HepG2 (cell line): Measurements from ENCODE around the gene MESD. TPM values are rescaled to one million over a fixed set of nuclear protein-coding genes. Genes with fewer than 3 reads are reported as not detected.

Experiments used
- ATAC-seq: fragments of 200-7000 bp; cut with Tn5 transposase; 3 replicates; pipeline ENCODE4 v1.9.1; 2020; ENCODE audit warnings: mild to moderate bottlenecking, moderate library complexity
- BruUV-seq: library from RNA; stranded (reverse); fragments of 400-500 nt; replicated peaks from 2 replicates; lab custom pipeline; 2021; lab: Mats Ljungman, UMichigan
- CTCF ChIA-PET: fragments of 300-600 bp; formaldehyde crosslinking; extraction: SDS; loops from one replicate; lab custom pipeline; 2021; ENCODE audit warnings: low total read pairs, inconsistent platforms, low intra/inter-chr PET ratio; lab: Yijun Ruan, JAX
- POLR2A ChIA-PET: fragments of 350-600 bp; sonication (Branson Sonifier 250); formaldehyde crosslinking; loops from one replicate; lab custom pipeline; 2020; ENCODE audit warnings: antibody characterized with exemption, inconsistent platforms; lab: Yijun Ruan, JAX
- DNase-seq: peaks from one replicate; pipeline ENCODE4 v3.0.0-alpha.2; 2015; ENCODE audit warnings: low spot score
- FAIRE-seq: peaks from 3 replicates; lab custom pipeline; 2011; peaks lifted over from hg19 to GRCh38; lab: Jason Lieb, UNC
- H2AFZ ChIP-seq: one replicate; pipeline ENCODE4 v1.6.1; 2011; ENCODE audit warnings: low read length, inconsistent platforms
- H3K27ac ChIP-seq: fragments of 300-600 bp; 3 replicates; pipeline ENCODE4 v1.8.0; 2011; ENCODE audit warnings: mixed run types, mild to moderate bottlenecking, mixed read lengths, low read length, inconsistent platforms; ENCODE audit not compliant: insufficient read depth; ENCODE audit errors: extremely low read length
- H3K27me3 ChIP-seq, 2 experiments: fragments of 200-600 bp in 1 of 2; 2 replicates in 1 of 2; 3 replicates in 1 of 2; pipeline versions ENCODE4 v1.6.0 to v1.8.0; 2011; ENCODE audit warnings: low read length in 2 of 2, mild to moderate bottlenecking in 2 of 2, moderate library complexity in 2 of 2, inconsistent platforms in 1 of 2; ENCODE audit not compliant: insufficient read depth in 2 of 2, control insufficient read depth in 1 of 2
- H3K36me3 ChIP-seq, 2 experiments: fragments of 200-600 bp in 1 of 2; replicated peaks in 1 of 2; 2 replicates in 1 of 2; 3 replicates in 1 of 2; pipeline versions ENCODE4 v1.5.1 to v1.8.0; 2011; ENCODE audit warnings: low read length in 2 of 2, inconsistent platforms in 1 of 2; ENCODE audit not compliant: insufficient read depth in 2 of 2, control insufficient read depth in 1 of 2
- H3K4me1 ChIP-seq: 2 replicates; pipeline ENCODE4 v1.5.1; 2012; ENCODE audit warnings: low read length, inconsistent platforms; ENCODE audit not compliant: insufficient read depth
- H3K4me2 ChIP-seq: 2 replicates; pipeline ENCODE4 v1.6.0; 2011; ENCODE audit warnings: low read depth, low read length, inconsistent platforms
- H3K4me3 ChIP-seq, 3 experiments: fragments of 200-600 bp in 1 of 3; sonication (generic), shearing (Covaris generic) in 1 of 3; replicated peaks in 1 of 3; 2 replicates each; pipeline ENCODE4 v1.5.1; 2011 to 2016; ENCODE audit warnings: low read length in 3 of 3, inconsistent platforms in 2 of 3, low read depth in 2 of 3, mild to moderate bottlenecking in 2 of 3, control low read depth in 1 of 3, mixed read lengths in 1 of 3; ENCODE audit not compliant: insufficient read depth in 1 of 3
- H3K79me2 ChIP-seq: one replicate; pipeline ENCODE4 v1.6.1; 2011; ENCODE audit warnings: low read length, inconsistent platforms; ENCODE audit not compliant: insufficient read depth
- H3K9ac ChIP-seq: 2 replicates; pipeline ENCODE4 v1.6.0; 2011; ENCODE audit warnings: mild to moderate bottlenecking, low read depth, low read length, inconsistent platforms; ENCODE audit not compliant: insufficient read depth
- H3K9me3 ChIP-seq: 2 replicates; pipeline ENCODE4 v1.5.1; 2012; ENCODE audit warnings: mild to moderate bottlenecking, low read length
- H4K20me1 ChIP-seq: 2 replicates; pipeline ENCODE4 v1.6.0; 2011; ENCODE audit warnings: inconsistent platforms, mild to moderate bottlenecking, low read length, moderate library complexity; ENCODE audit not compliant: insufficient read depth
- AFF4 ChIP-seq: sonication (generic); formaldehyde crosslinking; IDR thresholded peaks from 2 replicates; pipeline ENCODE4 v1.4.0; 2020; ENCODE audit warnings: missing genetic modification reagents
- BRD4 ChIP-seq: sonication (generic); formaldehyde crosslinking; IDR thresholded peaks from 2 replicates; pipeline ENCODE4 v1.4.0; 2020; ENCODE audit warnings: missing genetic modification reagents
- HBP1 ChIP-seq: IDR thresholded peaks from 2 replicates; pipeline ENCODE4 v1.6.1; 2016; ENCODE audit warnings: low read depth, control low read depth
- IRF2 ChIP-seq: IDR thresholded peaks from 2 replicates; pipeline ENCODE4 v1.6.1; 2018; ENCODE audit warnings: missing genetic modification reagents, missing compliant biosample characterization
- PRMT3 ChIP-seq: sonication (generic); formaldehyde crosslinking; IDR thresholded peaks from 2 replicates; pipeline ENCODE4 v1.8.1; 2022; ENCODE audit warnings: low read depth, mild to moderate bottlenecking, moderate library complexity, missing genetic modification reagents, borderline replicate concordance
- PTBP1 ChIP-seq: fragments of 200-400 bp; formaldehyde crosslinking; IDR thresholded peaks from 2 replicates; pipeline ENCODE4 v1.6.1; 2018; ENCODE audit warnings: low read length, low read depth; ENCODE audit not compliant: poor library complexity, severe bottlenecking
- SOX5 ChIP-seq: IDR thresholded peaks from 2 replicates; pipeline ENCODE4 v1.6.1; 2016; ENCODE audit warnings: borderline replicate concordance
- SRY ChIP-seq: sonication (generic); formaldehyde crosslinking; IDR thresholded peaks from 2 replicates; pipeline ENCODE4 v1.8.0; 2022; ENCODE audit warnings: mild to moderate bottlenecking, missing genetic modification reagents
- SYNCRIP ChIP-seq: fragments of 200-400 bp; formaldehyde crosslinking; IDR thresholded peaks from 2 replicates; pipeline ENCODE4 v1.6.1; 2018; ENCODE audit warnings: mild to moderate bottlenecking, low read depth, low read length; ENCODE audit not compliant: insufficient read depth
- ZBTB42 ChIP-seq: sonication (generic); formaldehyde crosslinking; IDR thresholded peaks from 2 replicates; pipeline ENCODE4 v1.5.0; 2020; ENCODE audit warnings: mild to moderate bottlenecking, missing genetic modification reagents
- ZNF12 ChIP-seq: sonication (generic); formaldehyde crosslinking; IDR thresholded peaks from 2 replicates; pipeline ENCODE4 v1.5.0; 2020; ENCODE audit warnings: missing genetic modification reagents
- ZNF7 ChIP-seq: IDR thresholded peaks from 2 replicates; pipeline ENCODE4 v1.6.1; 2016; ENCODE audit warnings: missing biosample characterization, missing genetic modification reagents
- ZNF713 ChIP-seq: sonication (generic); formaldehyde crosslinking; IDR thresholded peaks from 2 replicates; pipeline ENCODE4 v1.4.0; 2020; ENCODE audit warnings: mild to moderate bottlenecking, missing genetic modification reagents
- WGBS: methylation state at CpG from one replicate; pipeline ENCODE4 v1.1.6; 2017; ENCODE audit warnings: low lambda C conversion rate; 5-methylcytosine and 5-hydroxymethylcytosine counted together
- in situ Hi-C: cut with HindIII; loops from 2 replicates; pipeline ENCODE4 v1.10.0; 2017; ENCODE audit warnings: low pct_unique_long_range_greater_than_20kb; ENCODE audit not compliant: extremely low pct_ligation_motif_present
- intact Hi-C: fragments of 100-400 bp; cut with micrococcal nuclease; formaldehyde crosslinking; loops from one replicate; pipeline ENCODE4 v1.10.0; 2022; ENCODE audit not compliant: unreplicated experiment
- polyA plus RNA-seq, 8 experiments: library from polyadenylated mRNA; depleted of rRNA in 3 of 8; stranded (reverse) in 7 of 8; unstranded in 1 of 8; fragments of >200 nt; fragmentation: Illumina TruSeq in 4 of 8; extraction: Trizol in 4 of 8; gene quantifications; 2 replicates each; pipeline versions ENCODE4 v1.2.1 to v1.2.3, GENCODE V29; 2011 to 2016; ENCODE audit warnings: low read depth in 4 of 8, missing spikeins in 1 of 8, mixed read lengths in 1 of 8; ENCODE audit not compliant: insufficient read depth in 1 of 8
- total RNA-seq, 5 experiments: library from RNA; depleted of rRNA; stranded (reverse); fragments of >200 nt; fragmentation: Illumina TruSeq; extraction: Trizol; gene quantifications; 2 replicates each; pipeline ENCODE4 v1.2.3, GENCODE V29; 2016; ENCODE audit warnings: low read depth in 1 of 5
- TF ChIP-seq, protein P1 (sequence below): IDR thresholded peaks from 2 replicates; pipeline ENCODE4 v1.6.1; 2012; ENCODE audit warnings: low read length, improper control_type of control experiment
- TF ChIP-seq, protein P2 (sequence below): sonication (generic); formaldehyde crosslinking; IDR thresholded peaks from 2 replicates; pipeline ENCODE4 v1.4.0; 2020; ENCODE audit warnings: mild to moderate bottlenecking, missing genetic modification reagents

Gene MESD
- total and polyA plus RNA-seq, 2 of the 13 experiments (the other 11 are each of a cell fraction or from before 2014, with no cell fraction given), result 18.0 to 46.2 TPM

GRCh38 chr15:81010086-81010485 lies 20.5 kb upstream of the MESD start:
- no peak for ATAC-seq
- no peaks in the 10 kb centered on the region for H3K79me2 ChIP-seq
- H3K9ac ChIP-seq, result no peak overlapping the region
- H3K27me3 ChIP-seq, result peaks cover 1 to 5% of the 10 kb centered on the region in 2 experiments; a peak in 1 of 5 replicates
- no peak overlapping the region for H3K27ac ChIP-seq
- H4K20me1 ChIP-seq, result no peaks in the 10 kb centered on the region
- in situ Hi-C loops, result no loop called here
- WGBS, result 77% methylated on average over 4 of the region's 4 CpGs
- H3K4me1 ChIP-seq, result no peaks in the 10 kb centered on the region
- BruUV-seq, result no TSS peak
- no peak overlapping the region for H2AFZ ChIP-seq
- ChIA-PET POLR2A (no interaction called here), CTCF (no interaction called here)
- no peaks in the 10 kb centered on the region for H3K9me3 ChIP-seq
- H3K4me3 ChIP-seq, result no peak overlapping the region
- intact Hi-C loops, result no loop called here
- H3K36me3 ChIP-seq, result no peaks in the 10 kb centered on the region
- DNase-seq, result no peak
- no peak overlapping the region for H3K4me2 ChIP-seq
- no peak for FAIRE-seq
- TF ChIP-seq PTBP1 (no peak), AFF4 (no peak), ZNF713 (CRISPR knock-in tag) (no peak), ZBTB42 (no peak), HBP1 (CRISPR knock-in tag) (no peak), BRD4 (CRISPR knock-in tag) (no peak), ZNF12 (CRISPR knock-in tag) (no peak), SRY (CRISPR knock-in tag) (no peak), IRF2 (no peak), SOX5 (CRISPR knock-in tag) (no peak), ZNF7 (no peak), SYNCRIP (no peak), PRMT3 (no peak)
- TF ChIP-seq, protein P1, sequence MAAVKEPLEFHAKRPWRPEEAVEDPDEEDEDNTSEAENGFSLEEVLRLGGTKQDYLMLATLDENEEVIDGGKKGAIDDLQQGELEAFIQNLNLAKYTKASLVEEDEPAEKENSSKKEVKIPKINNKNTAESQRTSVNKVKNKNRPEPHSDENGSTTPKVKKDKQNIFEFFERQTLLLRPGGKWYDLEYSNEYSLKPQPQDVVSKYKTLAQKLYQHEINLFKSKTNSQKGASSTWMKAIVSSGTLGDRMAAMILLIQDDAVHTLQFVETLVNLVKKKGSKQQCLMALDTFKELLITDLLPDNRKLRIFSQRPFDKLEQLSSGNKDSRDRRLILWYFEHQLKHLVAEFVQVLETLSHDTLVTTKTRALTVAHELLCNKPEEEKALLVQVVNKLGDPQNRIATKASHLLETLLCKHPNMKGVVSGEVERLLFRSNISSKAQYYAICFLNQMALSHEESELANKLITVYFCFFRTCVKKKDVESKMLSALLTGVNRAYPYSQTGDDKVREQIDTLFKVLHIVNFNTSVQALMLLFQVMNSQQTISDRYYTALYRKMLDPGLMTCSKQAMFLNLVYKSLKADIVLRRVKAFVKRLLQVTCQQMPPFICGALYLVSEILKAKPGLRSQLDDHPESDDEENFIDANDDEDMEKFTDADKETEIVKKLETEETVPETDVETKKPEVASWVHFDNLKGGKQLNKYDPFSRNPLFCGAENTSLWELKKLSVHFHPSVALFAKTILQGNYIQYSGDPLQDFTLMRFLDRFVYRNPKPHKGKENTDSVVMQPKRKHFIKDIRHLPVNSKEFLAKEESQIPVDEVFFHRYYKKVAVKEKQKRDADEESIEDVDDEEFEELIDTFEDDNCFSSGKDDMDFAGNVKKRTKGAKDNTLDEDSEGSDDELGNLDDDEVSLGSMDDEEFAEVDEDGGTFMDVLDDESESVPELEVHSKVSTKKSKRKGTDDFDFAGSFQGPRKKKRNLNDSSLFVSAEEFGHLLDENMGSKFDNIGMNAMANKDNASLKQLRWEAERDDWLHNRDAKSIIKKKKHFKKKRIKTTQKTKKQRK, result no peak
- TF ChIP-seq, protein P2, sequence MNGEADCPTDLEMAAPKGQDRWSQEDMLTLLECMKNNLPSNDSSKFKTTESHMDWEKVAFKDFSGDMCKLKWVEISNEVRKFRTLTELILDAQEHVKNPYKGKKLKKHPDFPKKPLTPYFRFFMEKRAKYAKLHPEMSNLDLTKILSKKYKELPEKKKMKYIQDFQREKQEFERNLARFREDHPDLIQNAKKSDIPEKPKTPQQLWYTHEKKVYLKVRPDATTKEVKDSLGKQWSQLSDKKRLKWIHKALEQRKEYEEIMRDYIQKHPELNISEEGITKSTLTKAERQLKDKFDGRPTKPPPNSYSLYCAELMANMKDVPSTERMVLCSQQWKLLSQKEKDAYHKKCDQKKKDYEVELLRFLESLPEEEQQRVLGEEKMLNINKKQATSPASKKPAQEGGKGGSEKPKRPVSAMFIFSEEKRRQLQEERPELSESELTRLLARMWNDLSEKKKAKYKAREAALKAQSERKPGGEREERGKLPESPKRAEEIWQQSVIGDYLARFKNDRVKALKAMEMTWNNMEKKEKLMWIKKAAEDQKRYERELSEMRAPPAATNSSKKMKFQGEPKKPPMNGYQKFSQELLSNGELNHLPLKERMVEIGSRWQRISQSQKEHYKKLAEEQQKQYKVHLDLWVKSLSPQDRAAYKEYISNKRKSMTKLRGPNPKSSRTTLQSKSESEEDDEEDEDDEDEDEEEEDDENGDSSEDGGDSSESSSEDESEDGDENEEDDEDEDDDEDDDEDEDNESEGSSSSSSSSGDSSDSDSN (CRISPR knock-in tag), result no peak
